Testis (tissue), 3 donors: ENCODE measurements around the gene SLC9A3. TPM values are rescaled to one million over a fixed set of nuclear protein-coding genes. Genes with fewer than 3 reads are reported as not detected.
A peak's percentile ranks its signal among the peaks of the same experiment; 100 is the strongest.

Experiments
- DNase-seq: peaks from one replicate; pipeline ENCODE4 v3.0.0-alpha.2; 2019
- H3K27ac ChIP-seq, 2 donors: fragments of 200-600 bp; sonication (generic); one replicate each; pipeline ENCODE4 v1.5.1; 2019
- H3K27me3 ChIP-seq: fragments of 200-600 bp; sonication (generic); one replicate; pipeline ENCODE4 v1.5.1; 2019
- H3K36me3 ChIP-seq: fragments of 200-600 bp; sonication (generic); one replicate; pipeline ENCODE4 v1.5.1; 2017; ENCODE audit warnings: low read depth; ENCODE audit errors: missing control alignments
- H3K4me1 ChIP-seq: fragments of 200-600 bp; sonication (generic); one replicate; pipeline ENCODE4 v1.5.1; 2019
- H3K4me3 ChIP-seq, 2 donors: fragments of 200-600 bp; sonication (generic); one replicate each; pipeline ENCODE4 v1.5.1; 2017 to 2019
- H3K9me3 ChIP-seq: fragments of 200-600 bp; sonication (generic); one replicate; pipeline ENCODE4 v1.5.1; 2017
- CTCF ChIP-seq, 3 experiments: fragments of 450-650 bp in 2 of 3; fragments of 200-600 bp in 1 of 3; sonication (generic) in 1 of 3; IDR thresholded peaks; one replicate each; pipeline ENCODE4 v1.5.1; 2016 to 2019; ENCODE audit warnings: antibody characterized with exemption in 3 of 3, mild to moderate bottlenecking in 2 of 3, moderate library complexity in 1 of 3
- POLR2A ChIP-seq: fragments of 450-650 bp; IDR thresholded peaks from one replicate; pipeline ENCODE4 v1.6.1; 2017; ENCODE audit warnings: antibody characterized with exemption, mild to moderate bottlenecking, moderate library complexity
- WGBS, 2 donors: methylation state at CpG; one replicate each; pipeline ENCODE4 v1.1.5; 2018; 5-methylcytosine and 5-hydroxymethylcytosine counted together
- intact Hi-C: fragments of 100-400 bp; cut with DNase I; formaldehyde crosslinking; loops from one replicate; pipeline ENCODE4 v1.15.1; 2023; ENCODE audit warnings: low total_unique reads
- polyA plus RNA-seq: library from polyadenylated mRNA; stranded (reverse); fragments of 350-450 nt; fragmentation: Illumina TruSeq; extraction: RNeasy Lipid Tissue Mini Kit (QIAGEN cat#74804); gene quantifications from one replicate; pipeline ENCODE4 v1.2.3, GENCODE V29; 2014; ENCODE audit warnings: low read depth, low replicate concordance; ENCODE audit not compliant: insufficient read depth
- total RNA-seq, 2 donors: library from RNA; depleted of rRNA; stranded (reverse); fragments of >200 nt; gene quantifications; one replicate each; pipeline ENCODE4 v1.2.3, GENCODE V29; 2016

The SLC9A3 gene
- total and polyA plus RNA-seq, 3 donors from 2014 or later: 2.3 to 3.8 (median 2.6) TPM

- no peaks in the 10 kb centered on the region for H3K4me1 ChIP-seq
- intact Hi-C loops: no loop called here
- H3K4me3 ChIP-seq: no peak overlapping the region
- H3K27ac ChIP-seq: no peak overlapping the region
- no peaks in the 10 kb centered on the region for H3K27me3 ChIP-seq
- WGBS, 2 donors: 88 to 96% methylated on average over 6 to 13 of the region's 13 CpGs
- H3K9me3 ChIP-seq: no peaks in the 10 kb centered on the region
- DNase-seq: no peak
- TF ChIP-seq POLR2A (no peak), CTCF (IDR thresholded peaks at IDR 0.05) (no peak)
- H3K36me3 ChIP-seq: no peaks in the 10 kb centered on the region
Observed at GRCh38 chr5:571791-572190, 47.5 kb upstream of the SLC9A3 start.

GRCh38 chr5:570886-571285, 46.6 kb upstream of the SLC9A3 start:
- WGBS, 2 donors: 84 to 94% methylated on average over 8 of the region's 8 CpGs
- Histone ChIP-seq H3K27ac (no peak overlapping the region), H3K27me3 (no peaks in the 10 kb centered on the region), H3K9me3 (no peaks in the 10 kb centered on the region), H3K4me1 (no peaks in the 10 kb centered on the region), H3K36me3 (no peaks in the 10 kb centered on the region), H3K4me3 (no peak overlapping the region)
- TF ChIP-seq POLR2A (no peak), CTCF (IDR thresholded peaks at IDR 0.05) (no peak)
- no peak for DNase-seq
- intact Hi-C loops: no loop called here

DNA sequence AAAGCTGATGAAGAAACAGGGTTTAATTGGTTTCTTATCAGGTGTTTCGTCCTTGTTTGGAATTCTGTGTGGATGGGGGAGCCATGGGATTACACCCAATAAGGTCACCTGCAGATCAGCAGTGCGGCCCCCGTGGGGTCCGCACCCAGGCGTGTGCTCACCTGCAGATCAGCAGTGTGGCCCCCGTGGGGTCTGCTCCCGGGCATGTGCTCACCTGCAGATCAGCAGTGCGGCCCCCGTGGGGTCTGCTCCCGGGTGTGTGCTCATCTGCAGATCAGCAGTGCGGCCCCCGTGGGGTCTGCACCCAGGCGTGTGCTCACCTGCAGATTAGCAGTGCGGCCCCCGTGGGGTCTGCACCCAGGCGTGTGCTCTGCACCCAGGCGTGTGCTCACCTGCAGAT, 46.2 kb upstream of the SLC9A3 start:
- Histone ChIP-seq H3K27me3 (no peaks in the 10 kb centered on the region), H3K4me3 (no peak overlapping the region), H3K27ac (no peak overlapping the region), H3K36me3 (no peaks in the 10 kb centered on the region), H3K9me3 (no peaks in the 10 kb centered on the region), H3K4me1 (no peaks in the 10 kb centered on the region)
- 90% methylated on average over 3 to 17 of the region's 17 CpGs for WGBS, 2 donors
- no peak for TF ChIP-seq POLR2A
- TF ChIP-seq CTCF (IDR thresholded peaks at IDR 0.05): no peak
- intact Hi-C loops: no loop called here
- DNase-seq: no peak

DNA sequence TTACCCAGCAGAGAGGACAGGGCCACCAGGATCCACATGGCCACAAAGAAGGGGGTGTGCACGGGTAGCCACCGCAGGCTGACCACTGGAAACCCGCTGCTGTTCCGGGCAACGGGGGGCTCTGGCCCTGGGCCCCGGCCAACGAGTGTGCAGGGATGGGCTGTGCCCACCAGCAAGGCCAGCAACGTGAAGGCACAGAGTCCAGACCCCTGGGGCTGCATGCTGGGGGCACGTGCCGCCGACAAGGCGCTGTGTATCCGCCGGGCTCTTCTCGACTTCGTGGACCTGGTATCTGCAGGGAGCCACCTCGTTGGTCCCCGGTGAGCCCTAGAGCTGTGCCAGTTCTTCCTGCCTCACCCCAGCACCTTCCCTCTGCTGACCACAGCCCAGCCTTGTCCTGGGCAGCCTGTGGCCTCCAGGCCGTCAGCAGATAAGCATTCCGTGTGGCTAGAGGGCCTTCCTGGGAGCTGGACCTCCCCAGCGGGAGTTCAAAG, 45.7 kb upstream of the SLC9A3 start:
- Histone ChIP-seq H3K27me3 (no peaks in the 10 kb centered on the region), H3K4me3 (no peak overlapping the region), H3K4me1 (no peaks in the 10 kb centered on the region), H3K27ac (no peak overlapping the region), H3K36me3 (no peaks in the 10 kb centered on the region), H3K9me3 (no peaks in the 10 kb centered on the region)
- 83 to 87% methylated on average over 9 to 20 of the region's 21 CpGs for WGBS, 2 donors
- intact Hi-C loops: no loop called here
- no peak for TF ChIP-seq POLR2A
- peak; percentile 8 for DNase-seq

GRCh38 chr5:569358-569867, 45.2 kb upstream of the SLC9A3 start:
- 87 to 89% methylated on average over 17 to 23 of the region's 23 CpGs for WGBS, 2 donors
- TF ChIP-seq CTCF (IDR thresholded peaks at IDR 0.05) (no peak), POLR2A (no peak)
- DNase-seq: peak; percentile 7

More at GRCh38 chr5:569358-569867, 45.2 kb upstream of the SLC9A3 start:
- Histone ChIP-seq H3K36me3 (no peaks in the 10 kb centered on the region), H3K4me1 (no peaks in the 10 kb centered on the region), H3K9me3 (no peaks in the 10 kb centered on the region), H3K4me3 (no peak overlapping the region), H3K27ac (no peak overlapping the region), H3K27me3 (no peaks in the 10 kb centered on the region)
- intact Hi-C loops: no loop called here
